NB4 (cell line): ENCODE data around the gene OPCML.

Source experiments
- POLR2A ChIP-seq: IDR thresholded peaks from 2 replicates; pipeline ENCODE4 v1.6.1; 2011; ENCODE audit warnings: mild to moderate bottlenecking; ENCODE audit not compliant: insufficient read length; ENCODE audit errors: extremely low read depth
- TF ChIP-seq, protein P1 (sequence below): IDR thresholded peaks from one replicate; pipeline ENCODE4 v1.5.1; 2012; ENCODE audit warnings: low read depth, low read length

DNA sequence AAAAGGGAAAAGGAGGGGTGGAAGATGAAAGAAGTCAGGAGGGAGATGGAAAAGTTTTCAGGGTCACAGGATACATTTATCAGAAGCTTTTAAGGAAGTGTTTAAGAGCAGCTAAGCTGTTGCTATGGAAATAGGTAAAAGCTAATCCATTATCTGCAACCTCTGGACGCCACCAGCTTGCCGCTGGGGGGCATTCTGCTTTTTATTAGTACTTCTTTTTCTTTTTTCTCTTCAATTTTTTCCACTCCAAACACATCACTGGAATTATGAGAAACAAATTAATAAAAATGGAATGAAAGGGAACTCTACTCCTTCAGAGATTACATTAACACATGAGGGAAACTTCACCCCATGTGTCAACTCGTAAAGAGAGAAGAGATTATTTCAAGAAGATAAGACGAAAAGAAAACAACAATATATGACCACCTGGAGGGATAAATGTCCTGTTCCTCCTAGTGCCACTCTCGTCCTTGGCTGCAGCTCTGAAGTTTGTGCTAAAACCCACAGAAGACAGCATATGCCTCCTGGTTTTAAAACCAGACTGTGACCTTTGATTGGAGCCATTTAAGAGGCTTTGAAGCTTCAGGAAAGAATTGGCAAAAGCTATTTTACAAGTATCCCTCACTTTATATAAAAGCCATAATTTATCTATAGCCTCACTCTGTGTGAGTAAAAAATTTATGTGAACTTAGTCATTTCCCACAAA, 972.8 kb downstream of the OPCML start:
- TF ChIP-seq, protein P1, sequence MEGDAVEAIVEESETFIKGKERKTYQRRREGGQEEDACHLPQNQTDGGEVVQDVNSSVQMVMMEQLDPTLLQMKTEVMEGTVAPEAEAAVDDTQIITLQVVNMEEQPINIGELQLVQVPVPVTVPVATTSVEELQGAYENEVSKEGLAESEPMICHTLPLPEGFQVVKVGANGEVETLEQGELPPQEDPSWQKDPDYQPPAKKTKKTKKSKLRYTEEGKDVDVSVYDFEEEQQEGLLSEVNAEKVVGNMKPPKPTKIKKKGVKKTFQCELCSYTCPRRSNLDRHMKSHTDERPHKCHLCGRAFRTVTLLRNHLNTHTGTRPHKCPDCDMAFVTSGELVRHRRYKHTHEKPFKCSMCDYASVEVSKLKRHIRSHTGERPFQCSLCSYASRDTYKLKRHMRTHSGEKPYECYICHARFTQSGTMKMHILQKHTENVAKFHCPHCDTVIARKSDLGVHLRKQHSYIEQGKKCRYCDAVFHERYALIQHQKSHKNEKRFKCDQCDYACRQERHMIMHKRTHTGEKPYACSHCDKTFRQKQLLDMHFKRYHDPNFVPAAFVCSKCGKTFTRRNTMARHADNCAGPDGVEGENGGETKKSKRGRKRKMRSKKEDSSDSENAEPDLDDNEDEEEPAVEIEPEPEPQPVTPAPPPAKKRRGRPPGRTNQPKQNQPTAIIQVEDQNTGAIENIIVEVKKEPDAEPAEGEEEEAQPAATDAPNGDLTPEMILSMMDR: no peak
- no peak for TF ChIP-seq POLR2A
